Small intestine (tissue), 16 donors: ENCODE results near the gene TPRX2. TPM values are rescaled to one million over a fixed set of nuclear protein-coding genes. Genes with fewer than 3 reads are reported as not detected.
"Not testable (repeated sequence)": the region's sequence is repeated elsewhere in the genome, so short reads cannot be mapped to it uniquely, and the experiment has no call there.

ENCODE experiments used
- DNase-seq, 2 donors: peaks; one replicate each; pipeline versions ENCODE4 v3.0.0 to v3.0.0-alpha.2; 2013
- FAIRE-seq: peaks from 2 replicates; lab custom pipeline; 2012; peaks lifted over from hg19 to GRCh38; lab: Jason Lieb, UNC
- H3K27ac ChIP-seq, 3 donors: one replicate each; pipeline ENCODE4 v1.5.1; 2013; ENCODE audit warnings: low read length in 2 of 3, mild to moderate bottlenecking in 2 of 3, control low read depth in 1 of 3, inconsistent platforms in 1 of 3, low read depth in 1 of 3, moderate library complexity in 1 of 3
- H3K27me3 ChIP-seq, 3 donors: one replicate each; pipeline ENCODE4 v1.6.1; 2013; ENCODE audit warnings: low read length in 3 of 3, inconsistent platforms in 1 of 3; ENCODE audit not compliant: control insufficient read depth in 3 of 3, insufficient read depth in 3 of 3
- H3K36me3 ChIP-seq, 3 donors: one replicate each; pipeline ENCODE4 v1.6.1; 2013; ENCODE audit warnings: low read length in 3 of 3, inconsistent platforms in 1 of 3, low read depth in 1 of 3, mild to moderate bottlenecking in 1 of 3, moderate library complexity in 1 of 3; ENCODE audit not compliant: control insufficient read depth in 3 of 3, insufficient read depth in 2 of 3
- H3K4me1 ChIP-seq, 3 donors: one replicate each; pipeline ENCODE4 v1.6.1; 2013; ENCODE audit warnings: low read length in 2 of 3, inconsistent platforms in 1 of 3, low read depth in 1 of 3, mild to moderate bottlenecking in 1 of 3, moderate library complexity in 1 of 3; ENCODE audit not compliant: control insufficient read depth in 3 of 3, insufficient read depth in 2 of 3
- H3K4me3 ChIP-seq, 3 donors: one replicate each; pipeline ENCODE4 v1.5.1; 2013; ENCODE audit warnings: low read length in 3 of 3, control low read depth in 1 of 3, inconsistent platforms in 1 of 3, low read depth in 1 of 3, mild to moderate bottlenecking in 1 of 3, moderate library complexity in 1 of 3
- H3K9me3 ChIP-seq, 2 donors: one replicate each; pipeline ENCODE4 v1.6.1; 2013; ENCODE audit warnings: low read depth in 1 of 2, low read length in 1 of 2; ENCODE audit not compliant: control insufficient read depth in 2 of 2, insufficient read depth in 1 of 2
- WGBS, 3 donors: extraction: QIAGEN DNeasy Blood & Tissue Kit; methylation state at CpG; one replicate each; pipeline ENCODE4 v1.1.7; 2013; 5-methylcytosine and 5-hydroxymethylcytosine counted together
- long read RNA-seq, 10 donors: transcript quantifications; one replicate each; lab custom pipeline, GENCODE V29; 2026
- polyA plus RNA-seq, 4 donors: library from polyadenylated mRNA; stranded (reverse) in 3 of 4; unstranded in 1 of 4; fragments of 200-250 nt in 3 of 4; fragments of 120-200 nt in 1 of 4; gene quantifications; one replicate each; pipeline versions ENCODE4 v1.2.1 to v1.2.3, GENCODE V29; 2013
- donor health status: healthy with polysubstance abuse.
- donor health status: control.
- donor health status: control.
- donor health status: Bipolar disorder and iron deficiency.
- donor health status: healthy.

The TPRX2 gene, protein sequence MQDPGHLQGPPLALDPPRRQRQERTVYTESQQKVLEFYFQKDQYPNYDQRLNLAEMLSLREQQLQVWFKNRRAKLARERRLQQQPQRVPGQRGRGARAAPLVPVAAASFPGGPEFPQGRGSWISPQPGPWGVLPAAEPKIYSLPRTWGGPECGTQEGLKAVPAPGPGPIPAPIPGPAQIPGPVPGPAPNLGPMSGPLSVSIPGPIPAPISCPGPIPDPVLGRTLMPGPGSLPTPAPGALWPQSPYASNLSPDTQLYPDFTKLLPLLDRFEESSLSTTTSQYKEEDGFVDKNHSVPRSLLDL
- not detected for polyA plus RNA-seq
- long read RNA-seq, donor 1, result 0 reads
- long read RNA-seq, donor 2, result 0 reads
- long read RNA-seq, donor 3, result 0 reads
- long read RNA-seq, donor 4, result 0 reads
- long read RNA-seq, donor 5, partial matches to known transcripts, result 80 of 135 reads
- long read RNA-seq, donor 5, other reads (novel, unspliced or antisense), result 55 of 135 reads
- long read RNA-seq, donor 6, result 0 reads
- long read RNA-seq, donor 7, result 0 reads
- long read RNA-seq, donor 8, result 0 reads
- long read RNA-seq, donor 9, result 0 reads
- long read RNA-seq, donor 10, result 0 reads

DNA sequence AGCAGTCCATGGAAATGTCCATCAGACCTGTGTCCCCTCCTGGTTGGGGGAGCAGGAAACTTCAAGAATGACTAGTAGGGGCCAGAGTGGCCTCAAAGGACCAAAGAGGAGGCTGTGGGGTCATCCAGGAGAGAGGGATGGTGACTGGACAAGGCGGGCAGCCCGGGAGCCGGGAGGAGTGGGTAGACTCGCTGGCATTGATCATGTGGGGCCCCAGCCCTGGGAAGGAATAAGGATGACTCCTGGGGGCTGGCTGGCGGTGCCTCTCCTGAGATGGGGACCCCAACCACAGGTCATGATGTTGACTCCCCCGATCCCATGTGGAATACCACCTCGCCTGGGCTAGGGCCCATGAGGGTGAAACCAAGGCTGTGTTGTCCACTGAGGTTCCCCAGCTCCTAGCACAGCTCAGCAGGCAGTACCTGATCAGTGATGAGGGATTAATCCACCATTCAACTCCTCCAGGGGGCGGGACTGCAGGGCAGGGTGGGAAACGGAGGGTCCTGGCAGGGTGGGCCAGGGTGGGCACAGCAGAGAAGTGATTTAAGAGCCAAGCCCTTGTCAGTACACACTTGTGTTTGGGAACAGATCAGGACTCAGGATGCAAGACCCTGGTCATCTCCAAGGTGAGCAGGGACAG is at the start of gene TPRX2:
TSS of gene TPRX2 (plus strand) at position 590 of the 640 bp plus-strand sequence. CDS start at position 602, 12 bp downstream.
- not testable (repeated sequence) for H3K4me1 ChIP-seq, FAIRE-seq, H3K27me3 ChIP-seq, H3K4me3 ChIP-seq, H3K27ac ChIP-seq, H3K36me3 ChIP-seq, H3K9me3 ChIP-seq, DNase-seq
- WGBS, 3 donors, result 66 to 80% (median 76%) methylated on average over 6 to 9 of the region's 9 CpGs

DNA sequence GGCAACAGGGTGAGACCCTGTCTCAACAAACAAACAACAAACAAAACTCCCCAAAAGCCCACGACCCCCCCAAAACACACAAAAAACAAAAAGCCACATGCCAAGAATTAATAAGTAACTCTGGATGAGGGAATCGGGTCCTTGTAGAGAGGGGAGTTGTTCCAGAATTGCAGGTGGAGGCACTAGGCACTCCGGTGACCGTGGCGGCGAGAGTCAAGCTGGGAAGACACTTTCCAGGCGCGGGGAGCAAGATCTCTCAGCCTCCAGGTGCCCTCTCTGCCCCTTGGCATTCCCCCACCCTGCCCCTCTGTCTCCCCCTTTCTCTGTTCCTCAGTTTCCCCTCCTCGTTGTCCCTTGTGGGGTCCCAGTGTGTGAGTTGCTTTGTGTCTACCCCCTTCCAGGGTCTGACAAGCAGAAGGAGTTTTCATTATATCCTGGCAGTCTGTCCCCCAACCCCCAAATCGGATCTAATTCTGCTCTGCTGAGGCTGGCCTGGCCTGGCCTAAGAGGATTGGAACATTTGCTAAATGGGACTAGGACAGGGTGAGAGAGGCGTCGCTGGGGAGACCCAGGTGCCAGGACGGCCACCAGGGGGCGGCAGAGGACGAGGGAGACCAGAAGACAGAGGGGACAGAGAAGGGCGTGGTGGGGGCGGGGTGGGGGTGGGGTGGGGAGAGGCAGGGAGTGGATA is 45.6 kb upstream of the TPRX2 start:
- H3K9me3 ChIP-seq, result no peaks in the 10 kb centered on the region
- FAIRE-seq (no peak), DNase-seq (peak; percentile 58 to 76)
- H3K27me3 ChIP-seq, result no peaks in the 10 kb centered on the region
- no peaks in the 10 kb centered on the region for H3K4me1 ChIP-seq
- no peak overlapping the region for H3K4me3 ChIP-seq
- WGBS, 3 donors, result 28 to 36% (median 31%) methylated on average over 15 to 17 of the region's 17 CpGs
- no peak overlapping the region for H3K27ac ChIP-seq
- no peaks in the 10 kb centered on the region for H3K36me3 ChIP-seq

DNA sequence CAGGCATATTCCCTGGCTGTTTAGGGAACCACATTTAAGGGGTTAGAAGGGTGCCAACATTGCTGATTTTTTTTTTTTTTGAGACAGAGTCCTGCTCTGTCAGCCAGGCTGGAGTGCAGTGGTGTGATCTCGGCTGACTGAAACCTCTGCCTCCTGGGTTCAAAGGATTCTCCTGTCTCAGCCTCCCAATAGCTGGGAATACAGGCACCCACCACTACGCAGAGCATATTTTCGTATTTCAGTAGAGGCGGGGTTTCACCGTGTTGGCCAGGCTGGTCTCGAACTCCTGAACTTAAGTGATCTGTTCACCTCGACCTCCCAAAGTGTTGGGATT is 45.1 kb upstream of the TPRX2 start:
- FAIRE-seq, result no peak
- 45 to 53% (median 50%) methylated on average over 7 of the region's 7 CpGs for WGBS, 3 donors

DNA sequence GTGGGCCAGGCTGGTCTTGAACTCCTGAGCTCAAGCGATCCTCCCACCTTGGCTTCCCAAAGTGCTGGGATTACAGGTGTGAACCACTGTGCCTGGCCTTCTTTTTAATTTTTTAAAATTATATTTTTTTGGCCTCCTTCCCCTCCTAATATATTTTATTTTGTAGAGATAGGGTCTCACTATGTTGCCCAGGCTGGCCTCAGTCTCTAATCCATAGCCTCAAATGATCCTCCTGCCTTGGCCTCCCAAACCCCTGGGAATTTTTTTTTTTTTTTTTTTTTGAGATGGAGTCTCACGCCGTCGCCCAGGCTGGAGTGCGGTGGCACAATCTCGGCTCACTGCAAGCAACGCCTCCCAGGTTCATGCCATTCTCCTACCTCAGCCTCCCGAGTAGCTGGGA is 42.8 kb upstream of the TPRX2 start:
- DNase-seq, H3K27ac ChIP-seq, H3K9me3 ChIP-seq, FAIRE-seq, H3K4me1 ChIP-seq, H3K36me3 ChIP-seq, H3K4me3 ChIP-seq: not testable (repeated sequence)
- WGBS, 3 donors, result 92 to 94% (median 93%) methylated on average over 8 of the region's 8 CpGs
- peaks cover 2 to 16% (median 6%) of the 10 kb centered on the region in 3 donors for H3K27me3 ChIP-seq

More for the DNA sequence above, 45.1 kb upstream of the TPRX2 start:
- Histone ChIP-seq H3K27ac (no peak overlapping the region), H3K9me3 (no peaks in the 10 kb centered on the region), H3K4me1 (no peaks in the 10 kb centered on the region), H3K36me3 (no peaks in the 10 kb centered on the region), H3K27me3 (no peaks in the 10 kb centered on the region), H3K4me3 (no peak overlapping the region)
- DNase-seq, result no peak

DNA sequence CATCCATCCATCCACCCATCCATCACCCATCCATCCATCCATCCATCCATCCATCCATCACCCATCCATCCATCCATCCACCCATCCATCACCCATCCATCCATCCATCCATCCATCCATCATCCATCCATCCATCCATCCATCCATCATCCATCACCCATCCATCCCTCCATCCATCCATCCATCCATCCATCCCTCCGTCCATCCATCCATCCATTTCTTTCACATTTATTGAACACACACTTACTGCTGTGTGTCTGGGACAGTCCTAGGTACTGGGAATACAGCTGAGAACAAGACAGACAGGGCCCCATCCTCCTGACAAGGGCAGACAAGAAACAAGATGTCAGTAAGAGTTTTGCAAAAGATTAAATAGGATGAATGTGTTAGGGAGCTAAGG is 40.8 kb upstream of the TPRX2 start:
- not testable (repeated sequence) for H3K9me3 ChIP-seq, FAIRE-seq, H3K4me1 ChIP-seq, DNase-seq, H3K36me3 ChIP-seq, H3K27ac ChIP-seq, H3K4me3 ChIP-seq
- WGBS, 3 donors, result 93 to 98% (median 93%) methylated on average over 1 of the region's 1 CpG
- H3K27me3 ChIP-seq, result peaks cover 2 to 24% (median 6%) of the 10 kb centered on the region in 3 donors

DNA sequence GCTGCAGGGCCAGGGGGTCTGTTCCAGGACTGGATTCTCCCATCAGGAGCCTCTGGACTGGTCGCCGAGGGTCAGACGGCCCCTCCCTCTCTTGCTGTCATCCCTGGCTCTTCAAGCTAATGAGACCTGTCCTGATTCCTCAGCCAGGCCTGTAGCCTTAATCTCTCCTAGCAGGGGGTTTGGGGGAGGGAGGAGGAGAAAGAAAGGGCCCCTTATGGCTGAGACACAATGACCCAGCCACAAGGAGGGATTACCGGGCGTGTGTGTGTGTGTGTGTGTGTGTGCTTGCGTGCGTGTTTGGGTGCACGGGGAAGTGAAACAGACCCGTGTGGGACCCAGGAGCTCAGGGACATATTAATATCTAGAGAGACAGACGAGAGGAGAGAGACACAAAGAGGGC is 39.2 kb upstream of the TPRX2 start:
- peaks cover 2 to 24% (median 6%) of the 10 kb centered on the region in 3 donors for H3K27me3 ChIP-seq
- no peak for DNase-seq
- H3K27ac ChIP-seq, result no peak overlapping the region
- H3K4me3 ChIP-seq, result no peak overlapping the region
- H3K4me1 ChIP-seq, result no peaks in the 10 kb centered on the region
- WGBS, 3 donors, result 7 to 9% (median 7%) methylated on average over 10 of the region's 10 CpGs
- H3K36me3 ChIP-seq, result no peaks in the 10 kb centered on the region
- no peak for FAIRE-seq
- H3K9me3 ChIP-seq, result no peaks in the 10 kb centered on the region

DNA sequence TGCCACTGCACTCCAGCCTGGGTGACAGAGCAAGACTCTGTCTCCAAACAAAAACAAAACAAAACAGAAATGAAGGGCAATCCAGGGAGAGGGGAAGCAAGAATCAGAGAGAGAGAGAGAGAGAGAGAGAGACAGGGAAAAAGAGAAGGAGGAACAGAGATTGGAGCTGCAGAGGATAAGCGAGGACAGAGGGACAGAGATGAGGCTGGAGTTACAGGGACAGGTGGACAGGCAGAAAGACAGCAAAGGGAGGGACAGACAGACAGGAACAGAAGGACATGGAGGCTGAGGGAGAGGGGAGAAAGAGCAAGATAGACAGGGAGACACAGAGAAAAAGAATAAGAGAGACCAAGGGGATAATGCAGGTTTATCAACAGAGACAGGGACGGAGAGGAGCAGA is 38.6 kb upstream of the TPRX2 start:
- 42 to 71% (median 53%) methylated on average over 2 of the region's 2 CpGs for WGBS, 3 donors
- Histone ChIP-seq H3K27ac (no peak overlapping the region), H3K9me3 (no peaks in the 10 kb centered on the region), H3K36me3 (no peaks in the 10 kb centered on the region), H3K4me1 (no peaks in the 10 kb centered on the region), H3K4me3 (no peak overlapping the region), H3K27me3 (peaks cover 2 to 24% (median 6%) of the 10 kb centered on the region in 3 donors)
- no peak for FAIRE-seq
- no peak for DNase-seq

DNA sequence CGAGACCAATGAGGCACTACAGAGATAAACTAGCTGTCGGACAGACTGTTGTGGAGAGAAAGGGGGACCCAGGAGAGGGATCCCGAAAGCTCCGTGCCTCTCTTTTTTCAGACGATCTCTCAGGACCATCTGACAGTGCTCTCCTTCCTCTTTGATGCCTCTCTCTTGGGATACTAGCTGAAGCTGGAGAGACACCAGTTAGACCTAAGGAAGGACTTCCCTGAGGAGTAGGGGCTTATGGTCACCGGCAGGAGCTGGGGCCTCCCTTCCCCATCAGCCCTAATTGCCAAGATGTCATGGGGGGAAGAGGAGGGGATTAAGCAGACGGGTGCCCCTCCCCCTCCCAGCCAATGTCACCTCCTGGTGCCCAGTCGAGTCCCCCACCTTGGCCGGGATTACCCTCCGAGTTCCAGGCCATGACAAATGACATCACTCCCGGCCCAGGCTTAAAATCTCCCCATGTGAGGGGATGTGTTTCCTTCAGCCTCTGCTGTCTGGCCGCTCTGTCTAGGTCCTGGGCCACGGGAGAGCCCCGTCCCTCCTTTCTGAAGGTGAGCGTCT is 37.5 kb upstream of the TPRX2 start, which contains the start of gene CRX:
TSS of gene CRX (plus strand) at position 478 of the 561 bp plus-strand sequence. CDS start 12,507 bp downstream, outside the sequence.
- Histone ChIP-seq H3K4me1 (no peaks in the 10 kb centered on the region), H3K9me3 (no peaks in the 10 kb centered on the region), H3K36me3 (no peaks in the 10 kb centered on the region), H3K4me3 (no peak within 1 kb of the TSS), H3K27me3 (peaks cover 2 to 24% (median 6%) of the 10 kb centered on the region in 3 donors), H3K27ac (no peak within 1 kb of the TSS)
- DNase-seq (no peak), FAIRE-seq (no peak)
- 32 to 46% (median 34%) methylated on average over 15 of the region's 15 CpGs for WGBS, 3 donors
